ENCODE results near the gene USHBP1.

USHBP1 gene

DNA sequence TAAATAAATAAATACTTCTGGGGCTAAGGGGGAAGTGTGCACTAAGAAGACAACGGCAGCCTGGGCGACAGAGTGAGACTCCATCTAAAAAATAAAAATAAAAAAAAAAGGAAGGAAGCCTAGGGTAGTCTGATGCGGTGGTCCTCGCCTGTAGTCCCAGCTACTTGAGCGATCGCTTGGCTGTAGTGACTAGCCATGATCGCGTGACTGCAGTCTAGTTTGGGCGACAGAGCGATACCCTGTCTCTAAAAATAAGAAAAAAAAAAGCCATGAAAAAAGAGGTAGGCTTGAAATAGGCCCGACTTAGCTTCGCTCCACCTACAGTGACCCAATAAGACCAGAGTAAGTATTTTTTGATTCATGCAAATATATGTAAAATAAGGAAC is 2.0 kb upstream of the USHBP1 start:
- TF ChIP-seq, protein P1, sequence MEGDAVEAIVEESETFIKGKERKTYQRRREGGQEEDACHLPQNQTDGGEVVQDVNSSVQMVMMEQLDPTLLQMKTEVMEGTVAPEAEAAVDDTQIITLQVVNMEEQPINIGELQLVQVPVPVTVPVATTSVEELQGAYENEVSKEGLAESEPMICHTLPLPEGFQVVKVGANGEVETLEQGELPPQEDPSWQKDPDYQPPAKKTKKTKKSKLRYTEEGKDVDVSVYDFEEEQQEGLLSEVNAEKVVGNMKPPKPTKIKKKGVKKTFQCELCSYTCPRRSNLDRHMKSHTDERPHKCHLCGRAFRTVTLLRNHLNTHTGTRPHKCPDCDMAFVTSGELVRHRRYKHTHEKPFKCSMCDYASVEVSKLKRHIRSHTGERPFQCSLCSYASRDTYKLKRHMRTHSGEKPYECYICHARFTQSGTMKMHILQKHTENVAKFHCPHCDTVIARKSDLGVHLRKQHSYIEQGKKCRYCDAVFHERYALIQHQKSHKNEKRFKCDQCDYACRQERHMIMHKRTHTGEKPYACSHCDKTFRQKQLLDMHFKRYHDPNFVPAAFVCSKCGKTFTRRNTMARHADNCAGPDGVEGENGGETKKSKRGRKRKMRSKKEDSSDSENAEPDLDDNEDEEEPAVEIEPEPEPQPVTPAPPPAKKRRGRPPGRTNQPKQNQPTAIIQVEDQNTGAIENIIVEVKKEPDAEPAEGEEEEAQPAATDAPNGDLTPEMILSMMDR (conservative IDR thresholded peaks at IDR 0.05; ENCODE audit: low read depth), result no peak
- peak overlapping the region; percentile 74 for H3K27ac ChIP-seq
- CTCF ChIA-PET, result interaction anchor here (1.2 kb wide), 1 partner anchor 31 kb away, joined by 4 read pairs; no protein-coding TSS in a partner anchor
- POLR2A ChIA-PET (ENCODE audit: low non-redundant PET), result no interaction called here
- DNase-seq (ENCODE audit: low spot score), result no peak

DNA sequence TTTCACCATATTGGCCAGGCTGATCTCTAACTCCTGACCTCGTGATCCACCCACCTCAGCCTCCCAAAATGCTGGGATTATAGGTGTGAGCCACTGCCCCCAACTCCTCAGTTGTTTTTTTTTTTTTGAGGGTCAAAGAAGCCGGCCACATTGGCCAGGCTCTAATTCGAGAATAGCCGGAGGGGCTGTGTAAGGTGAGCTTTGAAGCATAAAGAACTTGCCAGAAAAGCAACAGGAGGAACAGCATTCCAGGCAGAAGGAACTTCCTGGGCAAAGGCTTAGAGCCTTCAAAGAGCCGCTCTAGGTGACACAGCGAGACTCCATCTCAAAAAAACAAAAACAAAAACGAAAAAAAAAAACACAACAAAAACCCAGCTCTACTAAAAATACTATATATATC is 1.5 kb upstream of the USHBP1 start:
- DNase-seq (ENCODE audit: low spot score), result no peak
- TF ChIP-seq, protein P1 (conservative IDR thresholded peaks at IDR 0.05; ENCODE audit: low read depth), result no peak
- CTCF ChIA-PET, result no interaction called here
- H3K27ac ChIP-seq, result peak overlapping the region; percentile 74
- POLR2A ChIA-PET (ENCODE audit: low non-redundant PET), result no interaction called here

DNA sequence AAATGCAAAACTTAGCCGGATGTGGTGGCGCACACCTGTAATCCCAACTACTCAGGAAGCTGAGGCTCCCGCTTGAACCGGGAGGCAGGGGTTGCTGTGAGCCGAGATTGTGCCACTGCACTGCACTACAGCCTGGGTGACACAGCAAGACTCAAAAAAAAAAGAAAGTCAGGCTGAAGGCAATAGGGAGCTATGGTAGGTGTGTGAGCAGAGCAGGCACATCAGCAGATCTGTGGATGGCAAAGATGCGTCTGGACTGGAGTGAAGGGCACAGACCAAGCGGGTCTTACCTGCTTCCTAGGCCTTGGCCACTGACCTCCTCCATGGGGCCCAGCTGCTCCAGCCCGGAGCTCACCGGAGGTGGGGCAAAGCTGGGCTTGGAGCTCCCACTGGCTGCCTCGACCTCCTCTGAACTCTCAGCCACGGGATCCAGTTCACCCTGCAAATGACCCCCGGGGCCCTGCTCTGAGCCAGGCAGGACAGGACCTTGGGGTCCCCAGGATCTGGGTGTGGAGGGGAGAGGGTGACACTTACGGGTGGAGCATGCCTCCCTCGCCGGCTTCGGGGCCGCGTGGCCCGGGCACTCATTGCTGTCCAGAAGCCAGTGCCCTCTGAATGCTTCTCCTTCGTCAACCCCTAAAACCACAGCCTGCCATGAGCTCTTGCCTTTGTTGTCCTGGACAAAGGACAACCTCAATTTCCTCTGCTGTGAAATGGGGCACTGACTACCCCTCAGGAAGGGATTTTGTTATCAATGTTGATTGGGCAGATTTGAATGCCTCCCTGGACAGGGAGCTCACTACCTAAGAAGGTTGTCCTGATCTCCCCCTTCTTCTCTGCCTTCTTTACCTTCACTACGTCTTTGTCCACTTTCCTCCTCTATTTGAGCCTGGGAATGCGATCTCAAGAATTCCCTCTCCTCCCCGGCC is 569 bp downstream of the USHBP1 start:
- ChIA-PET CTCF (interaction anchor here (0.6 to 0.7 kb wide), 2 partner anchors 19 to 128 kb away, joined by 4 read pairs; no protein-coding TSS in a partner anchor), POLR2A (ENCODE audit: low non-redundant PET) (interaction anchor here (0.5 kb wide), 1 partner anchor 570 kb away, joined by 4 read pairs; no protein-coding TSS in a partner anchor)
- DNase-seq (ENCODE audit: low spot score), result no peak
- TF ChIP-seq, protein P1 (conservative IDR thresholded peaks at IDR 0.05; ENCODE audit: low read depth), result no peak
- no peak overlapping the region for H3K27ac ChIP-seq

DNA sequence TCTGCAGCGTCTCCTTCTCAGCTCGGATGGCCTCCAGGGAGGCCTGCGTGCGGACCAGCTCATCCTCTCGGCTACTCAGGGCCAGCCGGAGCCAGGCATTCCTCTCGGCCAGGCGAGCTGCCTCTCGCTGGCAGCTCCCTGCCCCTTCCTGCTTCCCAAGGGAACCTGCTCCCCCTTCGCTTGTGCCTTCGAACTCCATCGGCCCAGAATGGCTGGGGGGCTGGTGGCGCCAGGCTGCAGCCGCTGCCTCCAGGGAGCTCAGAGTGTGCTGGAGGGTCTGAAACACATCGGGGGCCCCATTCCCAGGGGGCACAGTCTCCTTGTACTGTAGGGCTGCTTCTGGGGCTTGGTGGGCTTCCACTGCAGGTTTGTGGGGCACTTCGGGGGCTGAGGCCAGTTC is 2.0 kb downstream of the USHBP1 start:
- peak overlapping the region; percentile 16; the same call in 1 of the 2 replicates for H3K27ac ChIP-seq
- POLR2A ChIA-PET (ENCODE audit: low non-redundant PET), result no interaction called here
- TF ChIP-seq, protein P1 (conservative IDR thresholded peaks at IDR 0.05; ENCODE audit: low read depth), result no peak
- CTCF ChIA-PET, result no interaction called here
- DNase-seq (ENCODE audit: low spot score), result no peak

DNA sequence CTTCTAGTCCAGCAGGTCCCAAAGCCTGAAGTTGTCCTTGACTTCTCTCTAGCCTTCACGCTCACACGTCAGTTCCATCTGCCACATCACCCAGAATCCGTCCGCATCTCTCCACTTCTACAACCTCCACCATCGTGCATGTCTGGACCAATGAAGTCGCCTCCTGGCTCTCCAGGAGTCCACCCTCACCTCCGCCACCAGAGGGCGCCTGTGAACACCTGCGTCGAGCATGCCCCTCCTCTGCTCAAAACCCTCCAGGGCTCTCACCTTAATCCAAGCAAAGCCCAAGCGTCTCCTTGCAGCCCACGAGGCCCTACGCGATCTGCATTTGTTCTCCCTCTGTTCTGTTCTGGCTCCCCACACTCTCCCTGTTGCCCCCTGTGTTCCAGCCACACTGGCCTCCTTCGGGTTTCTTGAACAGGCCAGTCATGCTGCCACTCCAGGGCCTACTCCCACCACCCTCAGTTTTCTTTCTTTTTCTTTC is 3.7 kb downstream of the USHBP1 start:
- CTCF ChIA-PET, result interaction anchor here (0.6 to 1.7 kb wide), 9 partner anchors 8 to 100 kb away, joined by 3 to 15 read pairs (median 5); partner anchors contain the start of gene ANKLE1
- peak overlapping the region; percentile 52 for H3K27ac ChIP-seq
- TF ChIP-seq, protein P1 (conservative IDR thresholded peaks at IDR 0.05; ENCODE audit: low read depth), result peak; percentile 99
- DNase-seq (ENCODE audit: low spot score), result peak; percentile 94
- POLR2A ChIA-PET (ENCODE audit: low non-redundant PET), result interaction anchor here (0.6 kb wide), 1 partner anchor 38 kb away, joined by 4 read pairs; no protein-coding TSS in a partner anchor

DNA sequence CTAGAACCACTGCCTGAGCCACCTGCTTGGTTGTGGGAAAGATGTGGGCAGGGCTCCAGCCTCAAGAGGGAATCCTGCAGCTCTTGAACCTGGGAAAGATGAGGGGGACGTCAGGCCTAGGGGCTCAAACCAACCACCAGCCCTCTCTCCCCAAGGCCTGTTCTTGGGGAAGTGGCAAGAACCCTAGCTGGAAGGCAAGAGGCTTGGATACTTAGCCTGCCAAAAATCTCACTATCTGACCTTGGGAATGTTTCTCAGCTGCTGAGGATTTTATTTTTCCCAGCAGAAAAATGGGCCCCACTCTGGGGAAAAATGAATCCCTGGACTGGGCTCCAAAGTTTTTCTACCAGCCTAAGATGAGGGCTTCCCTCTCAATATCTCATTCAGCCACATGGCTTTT is 4.6 kb downstream of the USHBP1 start:
- ChIA-PET POLR2A (ENCODE audit: low non-redundant PET) (no interaction called here), CTCF (interaction anchor here (0.5 to 1.7 kb wide), 8 partner anchors 7 to 101 kb away, joined by 3 to 15 read pairs (median 8); partner anchors contain the start of gene ANKLE1)
- TF ChIP-seq, protein P1 (conservative IDR thresholded peaks at IDR 0.05; ENCODE audit: low read depth), result no peak

More for the DNA sequence above, 4.6 kb downstream of the USHBP1 start:
- H3K27ac ChIP-seq, result no peak overlapping the region
- no peak for DNase-seq (ENCODE audit: low spot score)

Measured in RWPE1 (cell line).